Fibroblast of lung (primary cell): ENCODE results near the gene IL1RAPL2.

Experiments used
- CTCF ChIP-seq, 2 donors: IDR thresholded peaks in 1 of 2; conservative IDR thresholded peaks in 1 of 2; 1 replicate in 1 of 2; 2 replicates in 1 of 2; pipeline ENCODE4 v1.5.1; 2011 to 2012; ENCODE audit warnings: low read length in 2 of 2, control low read depth in 1 of 2, inconsistent platforms in 1 of 2, low read depth in 1 of 2, mild to moderate bottlenecking in 1 of 2
- EZH2 ChIP-seq: IDR thresholded peaks from 2 replicates; pipeline ENCODE4 v1.5.1; 2012; ENCODE audit warnings: low read length, control low read depth, mild to moderate bottlenecking; ENCODE audit errors: missing control alignments

- TF ChIP-seq CTCF (conservative IDR thresholded peaks at IDR 0.05 in 1 of 2, IDR thresholded peaks at IDR 0.05 in 1 of 2; ENCODE audit: low read depth in 1 of 2, low read length in 2 of 2) (no peak), EZH2 (no peak)
Observed at GRCh38 chrX:105725228-105725627, 1159.2 kb downstream of the IL1RAPL2 start.
